Stimulated activated naive CD4-positive, alpha-beta T cell treated with Interleukin-2 at 50 U/mL for 16 hours (primary cell): ENCODE results near the gene ANKRD37.
"Not testable (repeated sequence)": the region's sequence is repeated elsewhere in the genome, so short reads cannot be mapped to it uniquely, and the experiment has no call there.

Experiments
- DNase-seq: peaks from one replicate; lab custom pipeline; 2025; lab: John Stamatoyannopoulos, UW

The ANKRD37 gene, protein sequence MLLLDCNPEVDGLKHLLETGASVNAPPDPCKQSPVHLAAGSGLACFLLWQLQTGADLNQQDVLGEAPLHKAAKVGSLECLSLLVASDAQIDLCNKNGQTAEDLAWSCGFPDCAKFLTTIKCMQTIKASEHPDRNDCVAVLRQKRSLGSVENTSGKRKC

GRCh38 chr4:185396724-185397385, at the start of gene ANKRD37:
ANKRD37 (plus strand) TSS chr4:185396841; CDS start chr4:185396924, 83 bp downstream.
- no peak for DNase-seq

- no peak for DNase-seq
Observed at GRCh38 chr4:185346975-185347601, 49.6 kb upstream of the ANKRD37 start.

DNA sequence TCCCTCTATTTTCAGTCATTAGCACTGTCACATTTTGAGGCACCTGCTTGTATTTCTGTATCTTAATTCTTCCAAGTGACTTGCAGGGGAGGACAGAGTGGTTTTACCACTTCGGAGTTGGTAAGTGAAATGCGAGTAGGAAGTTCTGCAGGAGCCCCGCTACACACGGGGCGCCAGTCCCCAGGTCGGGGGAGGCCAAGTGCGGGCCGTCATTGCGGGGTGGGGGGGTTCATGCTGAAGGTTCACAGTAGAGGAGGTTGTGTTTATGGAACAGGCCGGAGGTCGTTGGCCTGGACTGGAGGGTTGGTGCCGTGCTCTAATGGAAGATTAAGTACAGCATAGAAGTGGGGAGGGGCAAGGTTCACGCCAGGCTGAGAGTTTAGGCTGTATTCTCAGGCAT, 45.0 kb upstream of the ANKRD37 start:
- DNase-seq, result no peak

- no peak for DNase-seq
Observed at GRCh38 chr4:185352202-185352601, 44.4 kb upstream of the ANKRD37 start.

DNA sequence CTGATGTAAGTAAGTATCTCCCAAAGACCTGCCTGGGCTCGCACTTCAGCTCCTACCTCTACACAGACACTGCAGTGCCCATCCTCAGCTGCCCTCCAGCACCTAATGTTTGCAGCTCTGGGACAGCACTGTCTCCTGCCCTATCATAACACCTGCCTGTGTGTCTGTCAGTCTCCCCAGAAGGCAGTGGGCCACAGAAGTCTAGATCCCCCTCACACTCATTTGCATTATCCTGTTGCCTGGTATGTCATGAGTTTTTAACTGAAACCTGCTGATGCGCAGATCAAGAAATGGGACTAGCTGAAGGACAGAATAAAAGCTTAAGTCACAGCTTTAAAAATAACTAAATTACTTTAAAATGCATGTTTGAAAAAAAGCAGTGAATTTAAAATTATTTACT, 43.9 kb upstream of the ANKRD37 start:
- no peak for DNase-seq

- DNase-seq, result no peak
Observed at GRCh38 chr4:185357211-185357610, 39.4 kb upstream of the ANKRD37 start.

- DNase-seq, result no peak
Observed at GRCh38 chr4:185357733-185358440, 38.8 kb upstream of the ANKRD37 start.

- DNase-seq, result no peak
Observed at GRCh38 chr4:185358514-185358913, 38.1 kb upstream of the ANKRD37 start.

GRCh38 chr4:185358959-185359358, 37.7 kb upstream of the ANKRD37 start:
- DNase-seq, result no peak

DNA sequence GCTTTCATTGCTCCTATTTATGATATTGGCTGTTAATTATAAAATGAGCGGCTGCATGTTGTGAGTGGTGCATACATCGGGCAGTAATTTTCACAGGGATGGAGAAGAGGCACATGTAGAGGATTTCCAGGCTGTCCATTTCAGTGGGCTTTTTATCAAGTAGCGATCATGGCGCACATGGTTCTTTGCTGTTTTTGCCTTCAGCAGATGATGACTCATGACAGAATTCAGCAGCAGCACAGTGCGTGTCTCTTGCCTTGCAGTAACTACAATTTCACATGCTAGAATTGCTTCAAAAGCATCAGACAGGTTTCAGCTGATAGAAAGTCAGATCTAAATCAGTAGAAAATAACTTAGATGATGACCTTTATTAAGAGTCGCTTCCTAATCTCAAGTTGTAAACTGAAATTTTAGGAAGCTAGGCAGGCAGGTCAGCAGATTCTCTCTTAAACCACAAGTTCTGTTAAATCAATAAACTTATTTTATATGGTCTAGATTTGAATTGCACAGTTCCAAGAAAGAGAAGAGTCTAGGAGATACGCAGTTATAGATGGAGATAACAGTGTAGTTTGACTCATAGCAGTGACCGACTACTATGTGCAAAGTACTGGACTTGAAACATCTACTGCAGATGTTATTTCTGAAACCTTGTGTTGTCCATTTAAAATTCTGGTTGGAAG, 36.7 kb upstream of the ANKRD37 start:
- no peak for DNase-seq

GRCh38 chr4:185361872-185362271, 34.8 kb upstream of the ANKRD37 start:
- no peak for DNase-seq

- not testable (repeated sequence) for DNase-seq
Observed at GRCh38 chr4:185362570-185362969, 34.1 kb upstream of the ANKRD37 start.

GRCh38 chr4:185363251-185363650, 33.4 kb upstream of the ANKRD37 start:
- no peak for DNase-seq

DNA sequence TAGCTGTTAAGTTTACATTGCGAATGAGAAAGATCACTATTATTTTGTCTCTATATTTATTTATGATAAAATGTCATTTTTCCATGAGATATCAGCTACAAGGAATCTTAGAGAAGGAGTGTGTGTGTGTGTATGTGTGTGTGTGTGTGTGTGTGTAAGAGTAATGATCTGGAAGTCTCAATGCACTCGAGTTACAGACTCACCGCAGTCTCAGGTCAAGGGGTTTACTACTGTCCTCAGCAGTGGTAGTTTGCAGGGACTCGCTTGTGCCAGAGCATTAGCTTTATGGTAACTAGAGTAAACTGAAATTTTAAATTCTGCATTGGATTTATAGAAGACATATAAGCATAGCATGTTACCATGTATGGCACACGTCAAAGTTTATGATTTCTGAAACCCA, 31.8 kb upstream of the ANKRD37 start:
- DNase-seq, result no peak

DNA sequence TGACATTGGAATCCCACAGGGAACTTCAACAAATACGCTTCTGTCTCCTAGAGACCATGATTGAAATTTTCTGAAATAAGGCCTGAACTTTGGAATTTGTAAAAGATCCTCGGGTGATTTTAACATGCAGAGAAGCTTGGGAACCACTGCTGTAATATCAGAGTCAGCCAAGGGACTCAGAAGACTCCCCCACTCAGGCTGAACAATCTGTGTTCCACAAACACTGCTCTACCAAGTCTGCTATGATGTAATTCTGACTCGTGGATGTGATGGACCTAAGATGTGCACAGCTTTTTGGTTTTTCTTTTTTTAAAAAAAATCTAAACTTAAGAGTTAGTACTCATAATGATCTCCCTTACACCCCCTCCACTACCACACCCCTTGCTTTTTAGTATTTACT, 26.9 kb upstream of the ANKRD37 start:
- DNase-seq, result no peak

- DNase-seq, result no peak
Observed at GRCh38 chr4:185370268-185370949, 26.2 kb upstream of the ANKRD37 start.

DNA sequence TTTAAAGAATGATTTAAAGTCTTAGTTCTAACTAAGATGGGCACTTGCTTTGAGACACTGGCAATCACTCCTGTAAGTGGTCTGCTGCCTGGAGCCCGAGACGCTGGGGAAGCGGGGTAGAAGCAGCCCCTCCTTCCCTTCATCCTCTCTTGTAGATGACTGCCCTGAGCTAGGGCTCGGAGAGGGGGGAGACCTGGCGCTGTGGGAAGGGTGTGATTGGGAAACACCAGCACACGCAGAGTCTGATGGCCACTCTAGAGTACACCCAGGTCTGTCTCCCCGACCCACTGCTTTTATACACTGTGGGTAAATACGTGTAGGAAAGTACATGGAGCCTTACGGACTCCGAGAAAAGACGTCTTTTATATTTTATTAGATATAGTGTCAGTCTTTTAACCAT, 24.9 kb upstream of the ANKRD37 start:
- DNase-seq, result no peak

DNA sequence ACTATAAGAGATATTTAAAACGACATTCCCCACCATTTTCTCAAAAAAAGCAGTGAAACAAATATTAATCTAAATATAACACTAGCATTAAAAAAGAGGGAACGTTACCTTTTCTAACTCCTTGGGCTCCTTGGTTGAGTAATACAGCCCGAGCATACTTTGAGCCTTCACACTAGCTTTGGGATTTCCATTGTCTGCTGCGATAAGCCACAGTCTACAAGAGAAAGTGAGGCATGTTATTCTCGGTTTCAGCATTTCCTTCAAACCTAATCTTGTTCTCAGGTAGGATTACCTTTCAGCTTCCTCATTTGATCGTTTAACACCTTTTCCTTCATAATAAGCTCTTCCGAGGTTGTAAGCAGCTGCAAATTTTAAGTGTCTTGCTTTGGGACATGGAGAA, 22.6 kb upstream of the ANKRD37 start:
- DNase-seq, result no peak

GRCh38 chr4:185374573-185374972, 22.1 kb upstream of the ANKRD37 start:
- no peak for DNase-seq

DNA sequence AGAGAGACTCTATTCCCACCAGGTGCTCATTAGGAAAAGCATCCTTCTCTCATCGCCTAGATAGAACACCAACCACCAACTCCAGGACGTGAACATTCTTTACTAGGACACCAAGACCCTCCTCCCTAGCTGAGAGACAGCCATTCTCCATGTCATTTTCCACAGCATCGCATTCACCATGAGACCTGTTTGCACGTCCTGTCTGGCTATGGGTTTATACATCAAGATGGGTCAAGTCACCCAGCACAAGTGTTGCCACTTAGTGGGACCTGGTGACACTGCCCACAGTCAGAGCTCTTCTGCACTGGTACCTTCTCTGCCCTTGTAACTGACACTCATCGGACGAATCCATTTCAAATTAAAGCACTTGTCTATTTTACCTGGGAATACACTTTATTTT, 18.4 kb upstream of the ANKRD37 start:
- DNase-seq, result no peak

GRCh38 chr4:185379326-185380295, 17.0 kb upstream of the ANKRD37 start:
- DNase-seq, result no peak
